Stomach (tissue), 9 donors: ENCODE data around the gene EML6. TPM values are rescaled to one million over a fixed set of nuclear protein-coding genes. Genes with fewer than 3 reads are reported as not detected.

Experiments
- DNase-seq, 2 donors: peaks; one replicate each; pipeline versions ENCODE4 v3.0.0 to v3.0.0-alpha.2; 2013 to 2019
- H3K27ac ChIP-seq, 5 donors: fragments of 200-600 bp in 4 of 5; sonication (generic) in 4 of 5; one replicate each; pipeline ENCODE4 v1.5.1; 2013 to 2019; ENCODE audit warnings: mild to moderate bottlenecking in 1 of 5, moderate library complexity in 1 of 5
- H3K27me3 ChIP-seq, 3 donors: fragments of 200-600 bp; sonication (generic); one replicate each; pipeline ENCODE4 v1.5.1; 2017 to 2019; ENCODE audit warnings: mixed run types in 1 of 3
- H3K36me3 ChIP-seq, 4 donors: fragments of 200-600 bp; sonication (generic); 1 replicate in 3 of 4; 2 replicates in 1 of 4; pipeline ENCODE4 v1.5.1; 2016 to 2019
- H3K4me1 ChIP-seq, 4 donors: fragments of 200-600 bp; sonication (generic); one replicate each; pipeline ENCODE4 v1.5.1; 2016 to 2019
- H3K4me3 ChIP-seq, 4 donors: fragments of 200-600 bp; sonication (generic) in 3 of 4; one replicate each; pipeline ENCODE4 v1.5.1; 2016 to 2019; ENCODE audit warnings: mild to moderate bottlenecking in 1 of 4
- H3K9me3 ChIP-seq, 4 donors: fragments of 200-600 bp; sonication (generic); one replicate each; pipeline ENCODE4 v1.5.1; 2016 to 2019
- CTCF ChIP-seq, 7 experiments: fragments of 450-650 bp in 4 of 7; fragments of 200-600 bp in 3 of 7; sonication (generic) in 3 of 7; IDR thresholded peaks; one replicate each; pipeline ENCODE4 v1.5.1; 2016 to 2019; ENCODE audit warnings: antibody characterized with exemption in 7 of 7, control low read depth in 2 of 7, mild to moderate bottlenecking in 1 of 7
- EP300 ChIP-seq: sonication (generic); formaldehyde crosslinking; IDR thresholded peaks from one replicate; pipeline ENCODE4 v1.6.1; 2017; ENCODE audit warnings: antibody characterized with exemption
- POLR2A ChIP-seq, 4 donors: fragments of 450-650 bp; IDR thresholded peaks; one replicate each; pipeline ENCODE4 v1.6.1; 2016; ENCODE audit warnings: antibody characterized with exemption in 4 of 4, control low read depth in 2 of 4, mild to moderate bottlenecking in 1 of 4, moderate library complexity in 1 of 4
- POLR2AphosphoS5 ChIP-seq, 3 donors: sonication (generic); formaldehyde crosslinking; IDR thresholded peaks; one replicate each; pipeline ENCODE4 v1.6.1; 2016; ENCODE audit warnings: antibody characterized with exemption in 3 of 3
- WGBS, 5 donors: extraction: QIAGEN DNeasy Blood & Tissue Kit in 3 of 5; methylation state at CpG; one replicate each; pipeline versions ENCODE4 v1.1.5 to v1.1.7; 2013 to 2018; 5-methylcytosine and 5-hydroxymethylcytosine counted together
- intact Hi-C: fragments of 100-400 bp; cut with DNase I; formaldehyde crosslinking; loops from one replicate; pipeline ENCODE4 v1.15.1; 2023; ENCODE audit warnings: low total_unique reads
- polyA plus RNA-seq, 3 donors: library from polyadenylated mRNA; stranded (reverse); fragments of 200-250 nt; gene quantifications; one replicate each; pipeline ENCODE4 v1.2.3, GENCODE V29; 2013
- total RNA-seq, 5 donors: library from RNA; depleted of rRNA; stranded (reverse); fragments of >200 nt; gene quantifications; one replicate each; pipeline versions ENCODE4 v1.1.0 to v1.2.3, GENCODE V29; 2014 to 2016
- donor health status: healthy with polysubstance abuse.
- donor health status: Bipolar disorder and iron deficiency.
- donor health status: healthy.

Gene EML6
- total and polyA plus RNA-seq, 8 donors = 0.45 to 10.1 (median 1.8) TPM; not detected in 1

- no peaks in the 10 kb centered on the region for H3K27me3 ChIP-seq
- H3K4me1 ChIP-seq = no peaks in the 10 kb centered on the region
- H3K9me3 ChIP-seq = peaks cover 5 to 17% (median 8%) of the 10 kb centered on the region in 4 donors
- intact Hi-C loops = no loop called here
- H3K36me3 ChIP-seq = no peaks in the 10 kb centered on the region
- no peak overlapping the region for H3K4me3 ChIP-seq
- no peak for DNase-seq
- TF ChIP-seq CTCF (IDR thresholded peaks at IDR 0.05) (no peak), POLR2AphosphoS5 (IDR thresholded peaks at IDR 0.05) (no peak), POLR2A (IDR thresholded peaks at IDR 0.05) (no peak), EP300 (no peak)
- no peak overlapping the region for H3K27ac ChIP-seq
Measured at GRCh38 chr2:54775710-54776109, 52.2 kb downstream of the EML6 start.

- TF ChIP-seq CTCF (IDR thresholded peaks at IDR 0.05) (no peak), POLR2A (IDR thresholded peaks at IDR 0.05) (no peak), EP300 (no peak), POLR2AphosphoS5 (IDR thresholded peaks at IDR 0.05) (no peak)
- H3K9me3 ChIP-seq = peaks cover 5 to 17% (median 8%) of the 10 kb centered on the region in 4 donors
- no peaks in the 10 kb centered on the region for H3K36me3 ChIP-seq
- 66 to 88% (median 85%) methylated on average over 2 of the region's 2 CpGs for WGBS, 5 donors
- no peak overlapping the region for H3K4me3 ChIP-seq
- no peaks in the 10 kb centered on the region for H3K27me3 ChIP-seq
- no peak overlapping the region for H3K27ac ChIP-seq
- DNase-seq = no peak
- intact Hi-C loops = no loop called here
- H3K4me1 ChIP-seq = no peaks in the 10 kb centered on the region
Measured at GRCh38 chr2:54776494-54776893, 53.0 kb downstream of the EML6 start.

GRCh38 chr2:54783349-54783748 is 59.9 kb downstream of the EML6 start:
- Histone ChIP-seq H3K27ac (no peak overlapping the region), H3K27me3 (no peaks in the 10 kb centered on the region), H3K4me3 (no peak overlapping the region), H3K9me3 (no peaks in the 10 kb centered on the region), H3K4me1 (peaks cover 0 to 6% (median 2%) of the 10 kb centered on the region in 4 donors), H3K36me3 (no peaks in the 10 kb centered on the region)
- TF ChIP-seq CTCF (IDR thresholded peaks at IDR 0.05) = no peak
- TF ChIP-seq POLR2A (IDR thresholded peaks at IDR 0.05) = no peak
- TF ChIP-seq EP300 = no peak
- no peak for DNase-seq
- WGBS, 5 donors = 92 to 96% (median 93%) methylated on average over 3 of the region's 3 CpGs
- intact Hi-C loops = no loop called here

GRCh38 chr2:54787270-54787669 is 63.8 kb downstream of the EML6 start:
- DNase-seq = no peak
- peaks cover 0 to 12% (median 2%) of the 10 kb centered on the region in 4 donors for H3K4me1 ChIP-seq
- H3K36me3 ChIP-seq = no peaks in the 10 kb centered on the region
- H3K9me3 ChIP-seq = no peaks in the 10 kb centered on the region
- no peaks in the 10 kb centered on the region for H3K27me3 ChIP-seq
- no peak overlapping the region for H3K27ac ChIP-seq
- intact Hi-C loops = no loop called here
- TF ChIP-seq POLR2AphosphoS5 (IDR thresholded peaks at IDR 0.05) (no peak), EP300 (no peak)
- H3K4me3 ChIP-seq = no peak overlapping the region
- 29 to 66% (median 41%) methylated on average over 4 of the region's 4 CpGs for WGBS, 5 donors

GRCh38 chr2:54787755-54788366 is 64.4 kb downstream of the EML6 start:
- no peak for DNase-seq
- TF ChIP-seq CTCF (IDR thresholded peaks at IDR 0.05) (no peak), POLR2A (IDR thresholded peaks at IDR 0.05) (no peak), EP300 (no peak), POLR2AphosphoS5 (IDR thresholded peaks at IDR 0.05) (no peak)
- intact Hi-C loops = no loop called here
- H3K36me3 ChIP-seq = no peaks in the 10 kb centered on the region
- H3K4me1 ChIP-seq = peaks cover 0 to 12% (median 2%) of the 10 kb centered on the region in 4 donors
- WGBS, 5 donors = 94 to 95% (median 95%) methylated on average over 17 of the region's 17 CpGs
- no peaks in the 10 kb centered on the region for H3K9me3 ChIP-seq
- no peaks in the 10 kb centered on the region for H3K27me3 ChIP-seq
- no peak overlapping the region for H3K4me3 ChIP-seq
- H3K27ac ChIP-seq = no peak overlapping the region
